Hepatocyte (in vitro differentiated cells): ENCODE results near the gene DNAI2. TPM values are rescaled to one million over a fixed set of nuclear protein-coding genes. Genes with fewer than 3 reads are reported as not detected.

ENCODE experiments used
- DNase-seq: peaks from one replicate; pipeline ENCODE4 v3.0.0-alpha.2; 2016; ENCODE audit warnings: low spot score
- H2AFZ ChIP-seq: fragments of 200-600 bp; sonication (generic); 2 replicates; pipeline ENCODE4 v1.6.0; 2016; ENCODE audit warnings: antibody characterized with exemption, mild to moderate bottlenecking
- H3K27ac ChIP-seq: fragments of 200-600 bp; sonication (generic); 2 replicates; pipeline ENCODE4 v1.5.1; 2016; ENCODE audit warnings: mild to moderate bottlenecking
- H3K27me3 ChIP-seq: fragments of 200-600 bp; sonication (generic); 2 replicates; pipeline ENCODE4 v1.6.1; 2016
- H3K36me3 ChIP-seq: fragments of 200-600 bp; sonication (generic); replicated peaks from 2 replicates; pipeline ENCODE4 v1.5.1; 2016; ENCODE audit warnings: low read depth; ENCODE audit not compliant: insufficient read depth
- H3K4me1 ChIP-seq: fragments of 200-600 bp; sonication (generic); 2 replicates; pipeline ENCODE4 v1.5.1; 2016; ENCODE audit warnings: mild to moderate bottlenecking, moderate library complexity; ENCODE audit not compliant: insufficient read depth
- H3K4me2 ChIP-seq: fragments of 200-600 bp; sonication (generic); 2 replicates; pipeline ENCODE4 v1.6.0; 2016
- H3K4me3 ChIP-seq: fragments of 200-600 bp; sonication (generic); 2 replicates; pipeline ENCODE4 v1.5.1; 2016; ENCODE audit warnings: mild to moderate bottlenecking
- H3K79me2 ChIP-seq: fragments of 200-600 bp; sonication (generic); 2 replicates; pipeline ENCODE4 v1.6.0; 2017; ENCODE audit warnings: mild to moderate bottlenecking
- H3K9me2 ChIP-seq: fragments of 200-600 bp; sonication (generic); replicated peaks from 2 replicates; pipeline ENCODE4 v1.6.0; 2017; ENCODE audit warnings: mild to moderate bottlenecking; ENCODE audit not compliant: insufficient read depth
- H3K9me3 ChIP-seq: fragments of 200-600 bp; sonication (generic); 2 replicates; pipeline ENCODE4 v1.5.1; 2016; ENCODE audit warnings: low read depth, mild to moderate bottlenecking
- H4K20me1 ChIP-seq: fragments of 200-600 bp; sonication (generic); 2 replicates; pipeline ENCODE4 v1.6.0; 2016; ENCODE audit warnings: mild to moderate bottlenecking; ENCODE audit not compliant: insufficient read depth, poor library complexity, severe bottlenecking
- CTCF ChIP-seq: fragments of 200-600 bp; sonication (generic); IDR thresholded peaks from 2 replicates; pipeline ENCODE4 v1.5.1; 2016; ENCODE audit warnings: antibody characterized with exemption, mild to moderate bottlenecking; ENCODE audit not compliant: poor library complexity
- EZH2 ChIP-seq: fragments of 200-600 bp; sonication (generic); IDR thresholded peaks from 2 replicates; pipeline ENCODE4 v1.6.1; 2016; ENCODE audit warnings: antibody characterized with exemption, mild to moderate bottlenecking, borderline replicate concordance
- EZH2phosphoT487 ChIP-seq: fragments of 200-600 bp; sonication (generic); IDR thresholded peaks from one replicate; pipeline ENCODE4 v1.6.1; 2018; ENCODE audit warnings: antibody characterized with exemption, mild to moderate bottlenecking, low read depth, moderate library complexity; ENCODE audit not compliant: unreplicated experiment, severe bottlenecking
- WGBS: methylation state at CpG from one replicate; pipeline ENCODE4 v1.1.6; 2016; ENCODE audit warnings: low lambda C conversion rate; ENCODE audit errors: missing lambda C conversion rate; 5-methylcytosine and 5-hydroxymethylcytosine counted together
- polyA plus RNA-seq: library from polyadenylated mRNA; unstranded; fragments of >200 nt; fragmentation: Nextera tagmentation; extraction: Ambion mirVana; gene quantifications from 2 replicates; pipeline ENCODE4 v1.2.1, GENCODE V29; 2016
- total RNA-seq: library from RNA; depleted of rRNA; stranded (reverse); fragments of >200 nt; gene quantifications from 2 replicates; pipeline ENCODE4 v1.2.3, GENCODE V29; 2014

Gene DNAI2
- total and polyA plus RNA-seq, 2 experiments from 2014 or later, result not detected

GRCh38 chr17:74245145-74245831 lies 28.7 kb upstream of the DNAI2 start:
- Histone ChIP-seq H2AFZ (no peak overlapping the region), H3K4me2 (peak overlapping the region; percentile 47), H3K9me2 (no peaks in the 10 kb centered on the region), H4K20me1 (no peaks in the 10 kb centered on the region), H3K36me3 (no peaks in the 10 kb centered on the region), H3K9me3 (no peaks in the 10 kb centered on the region), H3K4me1 (peaks cover 7% of the 10 kb centered on the region), H3K27me3 (no peaks in the 10 kb centered on the region), H3K4me3 (no peak overlapping the region), H3K27ac (no peak overlapping the region), H3K79me2 (no peaks in the 10 kb centered on the region)
- 23% methylated on average over 21 of the region's 21 CpGs for WGBS
- no peak for DNase-seq
- peak; percentile 2 for TF ChIP-seq CTCF
- TF ChIP-seq EZH2, result no peak

- WGBS, result 62% methylated on average over 5 of the region's 5 CpGs
- no peak for DNase-seq
- Histone ChIP-seq H3K9me3 (no peaks in the 10 kb centered on the region), H3K27ac (no peak overlapping the region), H3K27me3 (no peaks in the 10 kb centered on the region), H3K4me3 (no peak overlapping the region), H3K79me2 (no peaks in the 10 kb centered on the region), H3K36me3 (no peaks in the 10 kb centered on the region), H3K4me2 (peak overlapping the region; percentile 47), H4K20me1 (no peaks in the 10 kb centered on the region), H3K9me2 (no peaks in the 10 kb centered on the region), H3K4me1 (peaks cover 7% of the 10 kb centered on the region), H2AFZ (no peak overlapping the region)
- TF ChIP-seq EZH2phosphoT487, result no peak
- TF ChIP-seq EZH2, result no peak
- no peak for TF ChIP-seq CTCF
These were observed 28.2 kb upstream of the DNAI2 start for GRCh38 chr17:74245871-74246270.

GRCh38 chr17:74249590-74250270 lies 24.3 kb upstream of the DNAI2 start:
- no peak overlapping the region for H2AFZ ChIP-seq
- no peak overlapping the region for H3K27ac ChIP-seq
- H3K79me2 ChIP-seq, result no peaks in the 10 kb centered on the region
- peaks cover 7% of the 10 kb centered on the region for H3K4me1 ChIP-seq
- no peaks in the 10 kb centered on the region for H4K20me1 ChIP-seq
- no peak overlapping the region for H3K4me2 ChIP-seq
- 75% methylated on average over 15 of the region's 17 CpGs for WGBS
- H3K4me3 ChIP-seq, result no peak overlapping the region
- no peaks in the 10 kb centered on the region for H3K27me3 ChIP-seq
- no peaks in the 10 kb centered on the region for H3K9me3 ChIP-seq
- no peak for TF ChIP-seq CTCF
- TF ChIP-seq EZH2phosphoT487, result no peak
- TF ChIP-seq EZH2, result no peak
- no peaks in the 10 kb centered on the region for H3K9me2 ChIP-seq
- no peak for DNase-seq
- H3K36me3 ChIP-seq, result no peaks in the 10 kb centered on the region
